ENCODE results near the gene COG8. TPM values are rescaled to one million over a fixed set of nuclear protein-coding genes. Genes with fewer than 3 reads are reported as not detected.
A peak's percentile ranks its signal among the peaks of the same experiment; 100 is the strongest.
"Not testable (repeated sequence)": the region's sequence is repeated elsewhere in the genome, so short reads cannot be mapped to it uniquely, and the experiment has no call there.

COG8 gene
- polyA plus RNA-seq, 1 experiment, result 31.6 TPM

DNA sequence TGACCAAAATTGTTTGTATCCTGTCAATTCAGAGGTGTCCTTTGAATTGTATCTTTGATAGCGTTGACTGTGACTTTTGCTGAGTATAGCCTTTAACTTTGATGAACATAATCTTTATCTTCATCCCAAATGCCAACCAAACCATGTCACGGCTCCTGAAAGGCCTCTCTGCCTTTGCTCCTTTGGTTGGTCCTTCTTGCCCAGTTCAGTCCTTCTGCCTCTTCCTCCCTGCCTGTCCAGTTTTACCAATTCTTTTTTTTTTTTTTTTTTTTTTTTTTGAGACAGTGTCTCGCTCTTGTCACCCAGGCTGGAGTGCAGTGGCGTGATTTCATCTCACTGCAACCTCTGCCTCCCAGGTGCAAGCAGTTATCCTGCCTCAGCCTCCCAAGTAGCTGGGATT lies 41.1 kb downstream of the COG8 start:
- DNase-seq (ENCODE audit: low read depth), result no peak
- no peak overlapping the region for H3K4me3 ChIP-seq (ENCODE audit: low read depth, low read length)
- CTCF ChIA-PET, result no interaction called here

GRCh38 chr16:69296771-69297170 lies 42.6 kb downstream of the COG8 start:
- H3K36me3 ChIP-seq (ENCODE audit: control insufficient read depth, insufficient read depth, low read length); H3K4me3 ChIP-seq (ENCODE audit: low read depth, low read length); DNase-seq (ENCODE audit: low read depth); POLR2A ChIA-PET; H3K27me3 ChIP-seq (ENCODE audit: control insufficient read depth, insufficient read depth, low read length): not testable (repeated sequence)
- CTCF ChIA-PET, result interaction anchor here (0.6 kb wide), 1 partner anchor 1829 kb away, joined by 3 read pairs; no protein-coding TSS in a partner anchor

More for the DNA sequence above, 41.1 kb downstream of the COG8 start:
- no peak for TF ChIP-seq CTCF (IDR thresholded peaks at IDR 0.05; ENCODE audit: insufficient read depth, low read depth, low read length)
- POLR2A ChIA-PET, result no interaction called here
- no peaks in the 10 kb centered on the region for H3K27me3 ChIP-seq (ENCODE audit: control insufficient read depth, insufficient read depth, low read length)
- H3K36me3 ChIP-seq (ENCODE audit: control insufficient read depth, insufficient read depth, low read length), result peaks cover 7% of the 10 kb centered on the region

DNA sequence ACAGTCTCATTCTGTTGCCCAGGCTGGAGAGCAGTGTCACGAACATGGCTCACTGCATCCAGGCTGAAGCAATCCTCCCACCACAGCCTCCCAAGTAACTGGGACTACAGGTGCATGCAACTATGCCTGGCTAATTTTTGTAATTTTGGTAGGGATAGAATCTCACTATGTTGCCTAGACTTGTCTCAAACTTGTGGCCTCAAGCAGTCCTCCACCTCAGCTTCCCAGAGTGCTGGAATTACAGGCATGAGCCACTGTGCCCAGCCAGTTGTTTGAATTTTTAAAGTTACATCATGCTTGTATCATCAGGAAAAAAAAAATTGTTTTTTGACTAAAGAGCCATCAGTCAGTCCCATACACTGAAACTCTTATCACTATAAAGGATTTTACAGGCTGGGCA lies 45.3 kb downstream of the COG8 start:
- Histone ChIP-seq H3K4me3 (ENCODE audit: low read depth, low read length) (no peak overlapping the region), H3K27me3 (ENCODE audit: control insufficient read depth, insufficient read depth, low read length) (no peaks in the 10 kb centered on the region), H3K36me3 (ENCODE audit: control insufficient read depth, insufficient read depth, low read length) (peaks cover 3% of the 10 kb centered on the region)
- no peak for DNase-seq (ENCODE audit: low read depth)
- ChIA-PET POLR2A (no interaction called here), CTCF (interaction anchor here (0.6 kb wide), 1 partner anchor 147 kb away, joined by 3 read pairs; no protein-coding TSS in a partner anchor)
- TF ChIP-seq CTCF (IDR thresholded peaks at IDR 0.05; ENCODE audit: insufficient read depth, low read depth, low read length), result no peak

GRCh38 chr16:69293401-69293800 lies 46.0 kb downstream of the COG8 start:
- no peak overlapping the region for H3K4me3 ChIP-seq (ENCODE audit: low read depth, low read length)
- CTCF ChIA-PET, result interaction anchor here (0.6 kb wide), 2 partner anchors 133 to 146 kb away, joined by 3 read pairs; no protein-coding TSS in a partner anchor
- POLR2A ChIA-PET, result no interaction called here
- no peak for DNase-seq (ENCODE audit: low read depth)
- H3K27me3 ChIP-seq (ENCODE audit: control insufficient read depth, insufficient read depth, low read length), result no peaks in the 10 kb centered on the region
- H3K36me3 ChIP-seq (ENCODE audit: control insufficient read depth, insufficient read depth, low read length), result peaks cover 2% of the 10 kb centered on the region; the same call in 1 of the 2 replicates
- TF ChIP-seq CTCF (IDR thresholded peaks at IDR 0.05; ENCODE audit: insufficient read depth, low read depth, low read length), result no peak

- H3K36me3 ChIP-seq (ENCODE audit: control insufficient read depth, insufficient read depth, low read length); H3K4me3 ChIP-seq (ENCODE audit: low read depth, low read length); CTCF ChIA-PET; POLR2A ChIA-PET; H3K27me3 ChIP-seq (ENCODE audit: control insufficient read depth, insufficient read depth, low read length); DNase-seq (ENCODE audit: low read depth): not testable (repeated sequence)
Measured at GRCh38 chr16:69291657-69292056, 47.7 kb downstream of the COG8 start.

DNA sequence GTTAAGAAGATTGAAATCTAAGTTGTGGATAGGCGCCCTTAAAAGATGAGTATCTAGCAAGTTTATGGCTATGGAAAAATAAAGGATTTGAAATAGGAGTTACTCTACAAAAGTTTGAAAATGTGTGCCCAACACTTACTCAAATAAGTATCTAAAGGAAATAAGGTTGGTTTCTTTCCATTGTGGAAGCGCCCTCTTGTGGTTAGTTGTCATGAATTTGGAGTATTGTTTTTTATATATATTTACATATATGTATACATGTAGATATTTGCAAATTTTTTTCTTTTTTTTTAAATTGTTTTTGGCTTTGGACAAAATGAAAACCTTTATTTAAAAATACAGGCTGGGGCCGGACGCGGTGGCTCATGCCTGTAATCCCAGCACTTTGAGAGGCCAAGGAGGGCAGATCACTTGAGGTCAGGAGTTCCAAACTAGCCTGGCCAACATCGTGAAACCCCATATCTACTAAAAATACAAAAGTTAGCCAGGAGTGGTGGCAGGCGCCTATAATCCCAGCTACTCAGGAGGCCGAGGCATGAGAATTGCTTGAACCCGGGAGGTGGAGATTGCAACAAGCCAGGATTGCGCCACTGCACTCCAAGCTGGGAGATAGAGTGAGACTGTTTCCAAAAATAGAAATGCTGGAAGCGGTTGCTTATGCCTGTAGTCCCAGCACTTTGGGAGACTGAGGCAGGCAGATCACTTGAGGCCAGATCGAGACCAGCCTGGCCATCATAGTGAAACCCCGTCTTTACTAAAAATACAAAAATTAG lies 52.2 kb downstream of the COG8 start:
- DNase-seq (ENCODE audit: low read depth), result no peak
- CTCF ChIA-PET, result interaction anchor here (0.6 to 6.4 kb wide), 20 partner anchors 8 to 160 kb away, joined by 3 to 98 read pairs (median 4); no protein-coding TSS in a partner anchor
- peak; percentile 37; the same call in 1 of the 2 replicates for TF ChIP-seq CTCF (IDR thresholded peaks at IDR 0.05; ENCODE audit: insufficient read depth, low read depth, low read length)
- no peak overlapping the region for H3K4me3 ChIP-seq (ENCODE audit: low read depth, low read length)
- no peaks in the 10 kb centered on the region for H3K27me3 ChIP-seq (ENCODE audit: control insufficient read depth, insufficient read depth, low read length)
- peaks cover 2% of the 10 kb centered on the region; the same call in 1 of the 2 replicates for H3K36me3 ChIP-seq (ENCODE audit: control insufficient read depth, insufficient read depth, low read length)
- POLR2A ChIA-PET, result no interaction called here
